Stimulated activated CD8-positive, alpha-beta memory T cell treated with anti-CD3 and anti-CD28 coated beads, Interleukin-12 subunit alpha, Interleukin-12 subunit beta, amount 100 ng/mL, for 4 hours (primary cell): ENCODE measurements around the gene TMEM141.
"Not testable (repeated sequence)": the region's sequence is repeated elsewhere in the genome, so short reads cannot be mapped to it uniquely, and the experiment has no call there.

Experiments used
- DNase-seq: peaks from one replicate; pipeline ENCODE4 v3.0.0-alpha.2; 2020; ENCODE audit warnings: low read depth

Gene TMEM141

GRCh38 chr9:136755302-136756133, 35.6 kb upstream of the TMEM141 start:
- not testable (repeated sequence) for DNase-seq

GRCh38 chr9:136756134-136756438, 35.1 kb upstream of the TMEM141 start:
- no peak for DNase-seq

- DNase-seq, result no peak
These were observed 34.3 kb upstream of the TMEM141 start for GRCh38 chr9:136756836-136757235.

GRCh38 chr9:136757328-136757727, 33.8 kb upstream of the TMEM141 start:
- no peak for DNase-seq

- no peak for DNase-seq
These were observed 33.4 kb upstream of the TMEM141 start for GRCh38 chr9:136757751-136758140.

GRCh38 chr9:136759001-136759400, 32.1 kb upstream of the TMEM141 start:
- DNase-seq, result no peak

GRCh38 chr9:136759436-136760325, 31.5 kb upstream of the TMEM141 start:
- DNase-seq, result no peak

GRCh38 chr9:136760424-136760823, 30.7 kb upstream of the TMEM141 start:
- no peak for DNase-seq

GRCh38 chr9:136760834-136761544, 30.2 kb upstream of the TMEM141 start:
- not testable (repeated sequence) for DNase-seq

GRCh38 chr9:136761545-136761981, 29.6 kb upstream of the TMEM141 start:
- DNase-seq, result no peak

GRCh38 chr9:136762221-136762691, 28.9 kb upstream of the TMEM141 start:
- no peak for DNase-seq

GRCh38 chr9:136762915-136763648, 28.1 kb upstream of the TMEM141 start:
- no peak for DNase-seq

- DNase-seq, result no peak
These were observed 27.5 kb upstream of the TMEM141 start for GRCh38 chr9:136763649-136764035.

- no peak for DNase-seq
These were observed 26.7 kb upstream of the TMEM141 start, which contains the start of gene LCN15 for GRCh38 chr9:136764301-136764891. Gene LCN15 (minus strand): TSS chr9:136764518. CDS start chr9:136764488, 30 bp downstream.

GRCh38 chr9:136765041-136765440, 26.1 kb upstream of the TMEM141 start:
- no peak for DNase-seq

GRCh38 chr9:136765745-136766409, 25.3 kb upstream of the TMEM141 start:
- not testable (repeated sequence) for DNase-seq

GRCh38 chr9:136766410-136767120, 24.6 kb upstream of the TMEM141 start:
- not testable (repeated sequence) for DNase-seq

- DNase-seq, result no peak
These were observed 21.4 kb upstream of the TMEM141 start for GRCh38 chr9:136769710-136770191.

- no peak for DNase-seq
These were observed 19.2 kb upstream of the TMEM141 start for GRCh38 chr9:136771907-136772415.
